GM19023 (cell line): Measurements from ENCODE around the gene ACIN1.

Experiments
- ATAC-seq: cut with Tn5 transposase; IDR thresholded peaks from one replicate; pipeline ENCODE4 v1.9.1; 2021; ENCODE audit warnings: mild to moderate bottlenecking, moderate library complexity; ENCODE audit not compliant: unreplicated experiment

ACIN1 gene

DNA sequence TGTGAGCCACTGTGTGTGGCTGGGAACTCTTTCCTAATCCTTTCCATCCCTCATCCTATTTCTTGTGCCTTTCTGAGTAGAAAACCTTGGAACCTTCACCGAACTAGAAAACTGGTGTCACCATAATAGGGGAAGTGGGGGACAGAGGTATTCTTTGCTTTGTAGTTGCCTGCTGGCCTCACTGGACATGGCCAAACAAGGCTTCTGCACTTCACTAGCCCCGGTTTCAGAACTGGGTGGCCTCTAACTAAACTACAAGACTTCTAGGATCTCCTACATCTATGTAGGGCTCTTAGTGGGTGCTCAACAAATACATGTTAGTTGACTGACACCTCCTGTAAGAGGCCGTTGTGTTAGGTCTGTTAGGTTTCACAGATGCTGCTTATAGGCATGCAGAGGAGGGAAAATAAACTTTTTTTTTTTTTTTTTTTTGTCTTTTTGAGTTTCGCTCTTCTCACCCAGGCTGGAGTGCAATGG lies 10.4 kb upstream of the ACIN1 start:
- no peak for ATAC-seq

DNA sequence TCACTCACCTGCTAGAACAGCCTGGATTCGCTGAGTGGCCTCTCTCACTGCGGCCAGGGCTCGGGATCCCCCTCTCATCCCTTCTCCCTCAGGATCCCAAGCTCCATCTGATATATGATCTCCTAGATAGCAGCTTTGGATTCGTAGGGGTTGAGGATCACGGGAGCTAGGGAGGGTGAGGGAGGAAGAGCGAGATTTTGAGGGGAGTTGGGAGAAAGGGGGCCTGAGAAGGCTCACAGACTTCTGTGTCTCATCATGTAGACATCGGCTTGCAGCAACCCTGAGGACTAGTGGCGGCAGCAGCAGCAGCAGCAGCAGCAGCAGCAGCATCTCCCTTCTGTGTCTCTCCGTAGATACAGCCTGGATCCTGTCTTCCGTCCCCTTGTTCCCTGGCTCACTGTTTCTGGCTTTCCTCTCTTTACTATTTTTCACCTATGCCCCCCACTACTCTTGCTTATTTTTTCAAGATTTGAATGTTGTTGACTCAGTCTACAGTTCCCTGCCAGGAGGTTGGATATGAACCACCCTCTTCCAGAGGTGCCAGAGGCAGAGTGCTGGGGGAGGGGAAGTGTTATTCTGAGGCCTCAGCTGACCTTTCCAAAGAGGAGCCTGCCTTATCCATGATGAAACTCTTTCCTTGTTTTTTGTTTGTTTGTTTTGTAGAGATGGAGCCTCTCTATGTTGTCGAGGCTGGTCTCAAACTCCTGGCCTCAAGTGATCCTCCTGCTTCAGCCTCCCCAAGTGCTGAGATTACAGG lies 9.8 kb upstream of the ACIN1 start, which contains the start of gene CIROP:
CIROP (minus strand) TSS at position 399 of the 757 bp plus-strand sequence; CDS start at position 330, 69 bp downstream.
- ATAC-seq = no peak

DNA sequence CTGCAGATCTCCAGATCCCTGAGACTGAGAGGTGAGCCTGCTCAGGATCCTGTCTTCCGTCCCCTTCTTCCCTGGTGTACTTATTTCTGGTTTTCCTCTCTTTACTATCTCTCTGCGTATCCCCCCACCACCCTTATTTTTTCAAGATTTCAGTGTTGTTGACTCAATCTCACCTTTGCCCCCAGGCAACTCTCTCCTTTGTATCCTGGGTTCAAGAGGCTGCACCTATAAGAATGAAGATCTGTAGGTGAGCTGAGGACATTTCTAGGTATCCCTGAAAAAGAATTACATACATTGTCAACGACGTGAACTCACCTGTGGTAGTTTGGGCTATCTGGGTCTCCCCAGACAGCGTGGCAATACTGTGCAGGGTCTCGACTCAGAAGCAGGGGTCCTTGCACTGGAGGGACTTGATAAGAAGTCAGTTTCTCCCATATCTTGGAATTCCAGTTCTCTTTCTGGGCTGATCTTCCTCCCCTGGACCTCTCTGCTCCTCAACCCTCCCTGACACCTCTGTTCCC lies 9.2 kb upstream of the ACIN1 start:
- ATAC-seq = no peak

DNA sequence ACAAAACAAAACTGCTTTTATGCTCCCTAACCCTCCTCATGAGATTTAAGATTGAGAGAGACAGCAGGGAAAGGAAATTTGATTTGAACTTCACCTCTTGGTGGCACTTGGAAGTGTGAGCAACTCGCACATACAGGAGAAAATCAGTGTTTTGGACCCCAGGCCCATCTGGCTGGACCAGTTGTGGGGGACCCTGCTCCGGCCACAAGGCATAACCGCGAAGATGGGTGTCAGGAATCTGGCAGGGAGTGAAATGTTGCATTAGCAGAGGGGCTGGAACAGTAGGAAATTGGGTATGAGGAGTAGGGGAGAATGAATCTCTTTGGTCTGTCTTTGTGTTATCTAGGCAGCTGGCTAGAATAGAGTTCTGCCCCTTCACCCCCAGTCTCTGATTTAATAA lies 8.6 kb upstream of the ACIN1 start:
- no peak for ATAC-seq

DNA sequence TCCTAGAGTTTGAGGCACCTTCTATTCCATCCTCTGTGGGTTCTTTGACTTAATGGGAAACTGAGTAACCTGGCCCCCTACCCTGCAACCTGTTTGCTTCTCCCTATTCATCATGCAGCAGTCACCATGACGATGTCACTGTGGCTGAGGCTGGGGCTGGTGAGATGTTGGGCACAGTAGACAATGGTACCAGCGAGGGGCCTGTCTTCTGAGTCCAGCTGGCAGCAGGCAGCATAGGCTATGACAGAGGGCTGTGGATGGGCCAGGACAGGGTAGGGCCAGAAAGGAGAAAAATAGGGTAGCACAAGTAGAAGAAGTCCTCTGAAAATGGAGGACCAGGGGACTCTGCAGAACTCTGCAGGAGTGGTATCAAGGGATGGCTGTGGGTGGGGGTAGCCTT lies 7.9 kb upstream of the ACIN1 start:
- ATAC-seq = no peak

DNA sequence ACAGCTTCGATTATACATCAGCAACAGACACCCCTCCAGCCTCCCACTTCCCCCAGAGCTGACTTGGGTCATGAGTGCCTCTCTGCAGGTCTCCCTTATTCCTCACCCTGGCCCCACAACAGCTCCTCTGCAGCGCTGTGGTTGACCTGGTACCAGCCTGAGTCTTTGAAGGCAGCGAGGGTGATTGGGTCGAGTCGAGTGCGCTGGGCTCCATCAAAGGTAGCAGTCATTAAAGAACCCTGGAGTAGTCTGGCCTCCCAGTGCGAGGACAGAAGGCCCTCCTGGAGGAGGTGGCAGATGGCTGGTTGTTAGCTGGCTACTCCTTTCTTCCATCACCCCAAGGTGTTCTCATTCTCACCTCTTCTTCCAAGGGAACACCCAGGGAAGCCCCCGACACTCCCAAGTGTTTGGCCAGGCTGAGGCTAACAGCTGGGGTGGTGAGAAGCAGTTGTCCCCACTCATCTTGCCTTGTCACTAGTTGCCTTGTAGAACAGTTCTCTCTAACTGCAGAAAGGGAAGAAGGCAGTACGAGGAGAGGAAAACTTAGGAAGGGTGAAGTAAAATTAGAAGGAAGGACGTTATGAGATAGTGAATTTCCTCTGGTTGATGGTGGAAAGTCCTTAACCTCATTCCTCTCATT lies 7.2 kb upstream of the ACIN1 start:
- ATAC-seq = no peak

DNA sequence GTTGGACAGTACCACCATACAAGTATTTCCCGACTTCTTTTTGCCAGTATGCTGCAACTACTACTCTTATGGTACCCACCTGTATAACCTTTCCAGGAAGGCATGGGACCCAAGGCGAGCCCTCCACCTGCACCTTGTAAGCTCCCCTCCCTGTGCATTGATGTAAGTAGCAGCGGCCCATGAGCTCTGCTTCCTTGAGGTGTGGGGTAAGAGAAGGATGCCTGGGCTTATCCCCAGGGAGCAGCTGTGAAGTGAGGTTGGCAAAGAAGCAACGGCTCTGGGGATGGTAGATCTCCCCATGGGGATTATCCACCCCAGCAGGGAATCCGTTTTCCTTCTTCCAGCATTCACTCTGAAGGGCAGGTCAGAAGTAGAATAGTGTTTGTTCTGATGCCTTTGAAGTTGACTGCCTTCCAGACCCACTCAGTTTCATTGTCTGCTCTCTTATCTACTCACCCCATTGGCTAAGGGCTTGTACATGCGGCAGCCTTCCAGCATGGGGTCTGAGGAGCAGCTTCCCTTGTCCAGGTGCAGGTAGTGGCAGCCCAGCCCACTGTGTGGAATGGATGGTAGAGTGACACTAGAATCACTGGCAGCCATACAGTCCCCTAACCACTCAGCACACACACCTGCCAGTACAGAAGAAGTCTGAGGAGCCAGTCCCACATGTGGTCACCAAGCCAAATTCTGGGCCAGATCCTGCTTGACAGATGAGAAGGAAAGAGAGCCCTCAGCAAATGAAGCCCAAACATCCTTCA lies 6.5 kb upstream of the ACIN1 start:
- ATAC-seq = no peak

DNA sequence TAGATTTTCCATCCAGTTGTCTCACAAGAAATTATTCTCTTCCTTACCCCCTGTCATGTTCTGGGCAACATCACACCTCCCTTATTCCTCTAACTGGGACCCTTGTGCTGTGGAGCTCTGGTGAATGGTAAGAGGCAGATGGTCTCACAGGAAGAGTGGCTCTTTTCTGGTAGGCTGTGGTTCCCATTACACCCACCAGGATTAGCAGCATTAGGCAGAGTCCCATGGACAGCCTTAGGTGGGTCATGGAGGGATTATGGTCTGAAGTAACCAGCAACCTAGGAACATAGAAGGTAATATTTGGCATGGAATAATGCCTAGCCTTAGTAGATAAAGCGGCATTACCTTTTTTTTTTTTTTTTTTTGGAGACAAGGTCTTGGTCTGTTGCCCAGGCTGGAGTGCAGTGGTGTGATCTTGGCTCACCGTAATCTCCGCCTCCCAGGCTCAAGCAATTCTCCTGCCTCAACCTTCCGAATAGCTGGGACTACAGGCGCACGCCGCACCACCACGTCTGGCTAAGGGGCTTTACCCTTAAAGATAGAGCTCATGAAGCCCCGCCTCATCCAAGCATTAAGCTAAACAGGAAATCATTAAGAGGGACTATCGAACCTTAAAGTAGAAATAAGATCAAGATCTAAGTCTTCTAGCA lies 4.4 kb upstream of the ACIN1 start:
- no peak for ATAC-seq

DNA sequence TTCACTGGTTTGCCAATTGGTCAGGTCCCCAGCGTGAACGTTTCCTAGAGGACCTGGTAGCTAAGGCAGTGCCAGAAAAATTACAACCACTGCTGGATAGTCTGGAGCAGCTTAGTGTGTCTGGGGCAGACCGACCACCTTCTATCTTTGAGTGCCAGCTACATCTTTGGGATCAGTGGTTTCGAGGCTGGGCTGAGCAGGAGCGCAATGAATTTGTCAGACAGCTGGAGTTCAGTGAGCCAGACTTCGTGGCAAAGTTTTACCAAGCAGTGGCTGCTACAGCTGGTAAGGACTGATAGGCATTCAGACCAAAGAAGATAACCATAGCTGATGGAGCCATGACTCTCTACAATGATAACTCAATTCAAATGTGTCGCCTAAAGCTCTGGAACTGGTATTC lies 2.9 kb upstream of the ACIN1 start:
- no peak for ATAC-seq

DNA sequence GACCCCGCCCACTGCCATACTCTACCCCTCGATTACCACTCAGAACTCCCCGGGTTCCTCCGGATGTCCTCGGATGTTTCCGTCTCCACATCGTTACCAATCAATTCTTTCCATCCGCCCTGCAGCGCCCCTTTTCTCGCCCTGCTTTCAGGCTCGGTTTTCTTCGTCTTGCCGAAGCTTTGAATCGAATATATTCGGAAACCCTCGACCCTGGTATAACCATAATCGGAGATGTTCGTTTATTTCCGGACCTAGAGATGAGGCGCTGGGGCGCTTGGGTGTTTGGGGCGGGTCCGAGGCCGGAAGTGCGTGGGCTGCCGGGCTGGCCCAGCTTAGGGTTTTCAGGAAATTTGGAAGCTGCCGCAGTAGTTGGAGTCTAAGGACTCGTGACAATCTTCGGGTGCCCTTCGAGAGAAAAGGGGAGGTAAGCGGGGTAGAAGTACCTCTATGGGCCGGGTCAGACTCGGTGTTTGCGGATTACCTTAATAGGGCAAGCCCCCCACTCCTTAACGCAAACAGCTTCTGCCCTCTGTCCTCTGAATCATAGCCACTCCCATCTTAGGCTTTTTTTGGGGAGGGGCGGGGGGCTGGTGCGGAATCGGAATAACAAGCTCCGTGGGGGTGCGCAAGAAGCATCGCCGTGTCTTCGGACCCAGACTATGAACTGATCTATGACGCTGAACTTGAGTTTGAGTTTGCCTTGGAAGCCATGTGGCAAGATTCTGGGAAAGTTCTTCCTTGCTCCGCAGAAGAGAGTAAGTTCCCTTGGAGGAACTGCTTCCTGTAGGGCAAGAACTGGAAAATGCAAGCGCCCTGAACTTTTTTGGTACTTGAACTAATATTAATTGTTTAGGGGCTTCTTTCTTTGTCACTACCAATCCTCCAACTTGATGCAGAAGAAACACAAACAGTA lies 516 bp upstream of the ACIN1 start, which contains the start of gene C14orf119:
C14orf119 (plus strand) TSS at position 310 of the 913 bp plus-strand sequence. CDS start 2,154 bp downstream, outside the sequence.
- peak; percentile 92 for ATAC-seq

DNA sequence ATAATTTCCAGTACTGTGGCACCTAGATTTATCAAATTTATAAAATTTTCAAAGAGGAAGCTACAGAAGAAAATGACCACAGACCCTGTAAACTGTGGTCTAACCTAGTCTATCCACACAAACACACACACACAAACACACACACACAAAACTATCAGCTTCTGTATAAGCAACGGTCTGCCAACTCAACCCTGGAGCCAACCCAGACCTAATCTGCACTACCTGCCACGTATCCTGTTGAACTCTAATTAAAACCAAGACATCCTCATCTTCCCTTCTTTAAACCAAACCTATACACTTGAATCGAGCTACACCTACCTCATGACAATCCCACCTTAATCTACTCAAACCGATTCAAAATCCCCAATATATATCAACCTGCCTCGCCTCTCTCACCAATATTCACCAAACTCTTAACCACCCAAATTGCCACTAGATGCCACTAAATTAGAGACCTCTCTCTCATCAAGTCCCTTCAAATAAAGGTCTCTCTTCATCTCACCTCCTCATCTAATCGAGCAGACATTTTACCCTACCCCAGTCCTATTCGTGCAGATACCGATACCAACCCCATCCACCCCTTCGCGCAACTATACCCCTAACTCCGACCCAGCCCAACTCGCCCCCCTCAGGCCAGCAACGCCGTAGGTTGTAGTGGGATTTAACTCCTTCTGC lies 808 bp downstream of the ACIN1 start:
- no peak for ATAC-seq

DNA sequence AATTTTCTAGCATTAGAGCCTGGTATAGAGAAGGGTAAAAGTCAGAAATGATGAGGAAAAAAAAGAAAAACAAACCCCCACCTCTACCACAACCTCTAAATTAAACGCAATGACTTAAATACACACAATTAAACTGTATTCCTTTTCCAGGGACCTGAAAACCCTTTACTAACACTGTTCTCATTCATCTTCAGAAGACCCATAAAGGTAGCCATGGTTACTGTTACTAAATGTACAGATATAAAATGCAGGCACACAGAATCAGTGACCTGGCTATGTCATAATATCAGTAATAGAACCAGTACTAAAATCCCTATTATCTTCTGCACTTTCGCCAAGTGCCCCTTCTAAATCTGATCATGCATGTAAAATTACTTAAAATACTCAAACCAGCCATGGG lies 1.4 kb downstream of the ACIN1 start:
- ATAC-seq = no peak

DNA sequence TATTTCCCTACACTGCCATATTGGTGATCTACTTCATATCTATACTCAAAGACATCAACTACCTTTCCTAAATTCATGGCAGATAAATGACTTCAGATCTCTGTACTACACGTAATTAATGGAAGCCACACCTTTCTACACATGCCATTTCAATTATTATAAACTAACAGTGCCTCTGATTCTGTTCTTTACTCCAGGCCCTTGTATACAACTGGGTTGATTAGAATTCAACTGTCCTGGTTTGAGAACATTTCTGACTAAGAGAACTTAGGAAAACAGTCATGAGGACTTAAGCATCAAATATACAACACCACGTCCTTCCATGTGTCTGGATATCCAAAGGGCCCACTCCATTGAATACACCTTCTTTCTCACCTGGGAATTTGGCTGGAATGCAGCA lies 1.8 kb downstream of the ACIN1 start:
- ATAC-seq = no peak

DNA sequence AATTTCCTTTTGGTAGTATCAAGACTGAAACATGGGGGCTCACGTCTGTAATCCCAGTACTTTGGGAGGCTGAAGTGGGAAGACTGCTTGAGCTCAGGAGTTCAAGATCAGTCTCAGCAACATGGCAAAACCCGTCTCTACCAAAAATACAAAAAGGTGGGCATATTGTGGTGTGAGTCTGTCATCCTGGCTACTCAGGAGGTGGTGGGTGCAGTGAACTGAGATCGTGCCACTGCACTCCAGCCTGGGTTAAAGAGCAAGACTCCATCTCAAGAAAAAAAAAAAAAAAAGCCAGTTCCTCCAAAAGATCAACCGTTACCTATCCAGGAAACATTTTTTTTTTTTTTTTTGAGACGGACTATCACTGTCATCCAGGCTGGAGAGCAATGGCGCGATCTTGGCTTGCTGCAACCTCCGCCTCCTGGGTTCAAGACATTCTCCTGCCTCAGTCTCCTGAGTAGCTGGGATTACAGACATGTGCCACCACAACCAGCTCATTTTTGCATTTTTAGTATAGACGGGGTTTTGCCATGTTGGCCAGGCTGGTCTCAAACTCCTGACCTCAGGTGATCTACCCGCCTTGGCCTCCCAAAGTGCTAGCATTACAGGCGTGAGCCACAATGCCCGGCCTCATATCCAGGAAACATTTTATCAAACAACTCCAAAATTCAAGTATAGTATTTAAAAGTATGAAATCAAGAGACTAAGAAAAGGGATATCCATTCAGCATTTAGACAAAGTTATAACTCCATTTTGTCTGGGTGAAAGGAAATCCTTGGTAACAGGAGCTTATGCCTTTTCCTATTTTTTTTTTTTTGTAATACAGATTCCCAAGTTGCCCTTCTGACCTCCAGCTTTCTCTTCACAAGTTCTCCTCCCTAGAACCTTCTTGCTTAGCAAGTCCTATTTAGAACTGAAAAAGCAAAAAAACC lies 3.4 kb downstream of the ACIN1 start:
- ATAC-seq = no peak

DNA sequence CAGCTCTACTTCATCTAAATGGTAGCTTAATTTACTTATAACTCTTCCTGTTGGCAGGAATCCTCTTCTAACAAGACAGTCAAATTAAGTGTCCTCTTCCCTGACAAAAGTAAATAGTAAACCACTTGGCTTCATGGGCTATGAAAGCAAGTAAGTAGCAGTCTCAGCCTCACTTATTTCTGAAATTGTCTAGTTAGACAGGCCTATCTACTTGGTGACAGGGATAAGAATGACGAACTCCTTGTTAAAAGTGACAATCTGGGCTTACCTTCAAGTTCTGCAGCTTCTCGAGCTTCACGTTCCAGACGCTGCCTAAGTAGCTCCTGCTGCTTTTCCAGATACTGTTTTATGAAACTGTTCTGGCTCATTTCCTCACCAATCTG lies 4.7 kb downstream of the ACIN1 start:
- no peak for ATAC-seq

DNA sequence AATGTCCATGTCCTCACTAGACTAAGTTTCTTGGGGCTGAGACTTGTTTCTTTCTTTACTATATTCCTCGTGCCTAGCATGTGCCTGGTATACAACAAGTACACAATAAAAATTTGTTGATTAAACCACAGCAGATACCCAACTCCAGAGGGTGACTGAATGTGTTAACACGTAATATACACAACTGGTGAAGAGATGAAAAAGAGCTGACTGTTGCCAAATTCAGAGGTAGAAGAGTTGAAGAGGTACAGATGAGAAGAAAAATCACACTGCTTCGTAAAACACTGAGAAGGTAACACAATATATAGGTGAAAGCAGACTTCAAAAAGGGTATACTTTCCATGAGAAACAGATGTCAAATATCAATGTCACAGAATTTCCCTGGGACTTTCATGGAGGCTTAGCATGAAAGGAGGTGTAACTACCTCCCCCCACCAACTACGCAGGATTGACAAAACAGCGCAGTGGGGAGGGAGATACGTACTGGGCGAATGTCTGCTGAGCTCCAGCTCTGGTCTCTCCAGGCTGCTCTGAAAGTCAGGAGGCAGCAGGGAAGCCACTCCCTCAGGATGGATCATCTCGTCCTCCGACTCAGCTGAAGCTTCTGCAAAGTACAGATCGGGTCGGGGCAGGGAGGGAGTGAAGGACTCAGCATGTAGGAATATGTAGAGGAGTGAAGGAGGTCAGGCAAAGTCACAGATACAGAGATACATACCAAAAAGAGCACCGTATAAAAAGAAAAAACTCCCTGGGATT lies 5.3 kb downstream of the ACIN1 start:
- no peak for ATAC-seq

DNA sequence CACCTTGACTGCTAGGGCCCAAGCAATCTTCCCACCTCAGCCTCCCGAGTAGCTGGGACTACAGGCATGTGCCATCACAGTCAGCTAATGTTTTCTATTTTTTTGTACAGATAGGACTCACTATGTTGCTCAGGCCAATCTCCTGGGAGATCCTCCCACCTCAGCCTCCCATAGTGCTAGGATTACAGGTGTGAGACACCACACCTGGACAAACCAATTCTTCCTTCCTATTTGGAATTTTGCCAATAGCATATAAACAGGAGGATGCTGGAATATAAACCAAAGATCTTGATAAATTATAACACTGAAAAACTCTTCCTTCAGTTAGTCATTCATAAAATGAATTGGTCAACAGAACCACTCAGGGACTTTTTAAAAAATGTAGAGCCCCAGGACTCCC lies 8.4 kb downstream of the ACIN1 start:
- ATAC-seq = no peak
